T-helper 1 cell (primary cell): ENCODE data around the gene NCAPD3.
"Not testable (repeated sequence)": the region's sequence is repeated elsewhere in the genome, so short reads cannot be mapped to it uniquely, and the experiment has no call there.

ENCODE experiments used
- DNase-seq, 5 donors: peaks; one replicate each; pipeline ENCODE4 v3.0.0-alpha.2; 2012 to 2020
- total RNA-seq, 4 donors: gene quantifications; one replicate each; lab custom pipeline; 2026; lab: John Stamatoyannopoulos, UW

The NCAPD3 gene
- 43.7 to 83.3 (median 74.7) reads per million in 4 donors for total RNA-seq

- DNase-seq = peak; percentile 92 to 97 (median 96)
Measured at GRCh38 chr11:134223836-134224709, at the start of gene NCAPD3, which contains the start of gene VPS26B. Gene NCAPD3 (minus strand): TSS chr11:134223967. CDS start chr11:134223926, 41 bp downstream. Gene VPS26B (plus strand): TSS chr11:134224671. CDS start chr11:134225123, 452 bp downstream.

- DNase-seq = no peak
Measured at GRCh38 chr11:134273317-134273712, 49.5 kb upstream of the NCAPD3 start.

- no peak for DNase-seq
Measured at GRCh38 chr11:134272381-134273316, 48.9 kb upstream of the NCAPD3 start.

GRCh38 chr11:134271978-134272377 is 48.2 kb upstream of the NCAPD3 start:
- no peak for DNase-seq

GRCh38 chr11:134270250-134270714 is 46.5 kb upstream of the NCAPD3 start:
- peak in 1 of 5 donors; percentile 83 for DNase-seq

GRCh38 chr11:134267966-134268365 is 44.2 kb upstream of the NCAPD3 start:
- DNase-seq = no peak

- no peak for DNase-seq
Measured at GRCh38 chr11:134267461-134267860, 43.7 kb upstream of the NCAPD3 start.

- DNase-seq = no peak
Measured at GRCh38 chr11:134266841-134267251, 43.1 kb upstream of the NCAPD3 start.

GRCh38 chr11:134266440-134266839 is 42.7 kb upstream of the NCAPD3 start:
- no peak for DNase-seq

- no peak for DNase-seq
Measured at GRCh38 chr11:134264966-134265764, 41.4 kb upstream of the NCAPD3 start.

GRCh38 chr11:134261626-134262488 is 38.1 kb upstream of the NCAPD3 start:
- DNase-seq = peak in 2 of 5 donors; percentile 23 to 43

GRCh38 chr11:134260983-134261382 is 37.2 kb upstream of the NCAPD3 start:
- DNase-seq = no peak

- DNase-seq = no peak
Measured at GRCh38 chr11:134260503-134260902, 36.7 kb upstream of the NCAPD3 start.

- no peak for DNase-seq
Measured at GRCh38 chr11:134258577-134258976, 34.8 kb upstream of the NCAPD3 start.

- no peak for DNase-seq
Measured at GRCh38 chr11:134257101-134257500, 33.3 kb upstream of the NCAPD3 start.

- DNase-seq = not testable (repeated sequence)
Measured at GRCh38 chr11:134255184-134255561, 31.4 kb upstream of the NCAPD3 start.

GRCh38 chr11:134254433-134255183 is 30.8 kb upstream of the NCAPD3 start:
- DNase-seq = no peak

GRCh38 chr11:134253188-134253993 is 29.6 kb upstream of the NCAPD3 start, which contains the start of the genes ACAD8 and THYN1:
Gene ACAD8 (plus strand): TSS chr11:134253568. CDS start chr11:134253601, 33 bp downstream.
Gene THYN1 (minus strand): TSS chr11:134253352. CDS start chr11:134252882, 470 bp downstream.
- peak; percentile 89 to 96 (median 95) for DNase-seq
